DND-41 (cell line): ENCODE data around the gene DMPK.

Experiments
- CTCF ChIP-seq: IDR thresholded peaks from 2 replicates; pipeline ENCODE4 v1.5.1; 2012; ENCODE audit warnings: borderline replicate concordance, low read length, moderate library complexity, mild to moderate bottlenecking; ENCODE audit not compliant: poor library complexity, severe bottlenecking; ENCODE audit errors: extremely low read depth
- EZH2 ChIP-seq: IDR thresholded peaks from 3 replicates; pipeline ENCODE4 v1.6.1; 2012; ENCODE audit warnings: borderline replicate concordance, low read depth, mild to moderate bottlenecking, moderate library complexity, low read length, inconsistent platforms; ENCODE audit not compliant: severe bottlenecking

- TF ChIP-seq CTCF (no peak), EZH2 (no peak)
Observed at GRCh38 chr19:45777395-45777961, 4.8 kb downstream of the DMPK start.
